Measurements from ENCODE around the gene SLC31A2. TPM values are rescaled to one million over a fixed set of nuclear protein-coding genes. Genes with fewer than 3 reads are reported as not detected.
"Not testable (repeated sequence)": the region's sequence is repeated elsewhere in the genome, so short reads cannot be mapped to it uniquely, and the experiment has no call there.

The SLC31A2 gene
- total RNA-seq, 1 donor from 2014 or later = 1.1 TPM

DNA sequence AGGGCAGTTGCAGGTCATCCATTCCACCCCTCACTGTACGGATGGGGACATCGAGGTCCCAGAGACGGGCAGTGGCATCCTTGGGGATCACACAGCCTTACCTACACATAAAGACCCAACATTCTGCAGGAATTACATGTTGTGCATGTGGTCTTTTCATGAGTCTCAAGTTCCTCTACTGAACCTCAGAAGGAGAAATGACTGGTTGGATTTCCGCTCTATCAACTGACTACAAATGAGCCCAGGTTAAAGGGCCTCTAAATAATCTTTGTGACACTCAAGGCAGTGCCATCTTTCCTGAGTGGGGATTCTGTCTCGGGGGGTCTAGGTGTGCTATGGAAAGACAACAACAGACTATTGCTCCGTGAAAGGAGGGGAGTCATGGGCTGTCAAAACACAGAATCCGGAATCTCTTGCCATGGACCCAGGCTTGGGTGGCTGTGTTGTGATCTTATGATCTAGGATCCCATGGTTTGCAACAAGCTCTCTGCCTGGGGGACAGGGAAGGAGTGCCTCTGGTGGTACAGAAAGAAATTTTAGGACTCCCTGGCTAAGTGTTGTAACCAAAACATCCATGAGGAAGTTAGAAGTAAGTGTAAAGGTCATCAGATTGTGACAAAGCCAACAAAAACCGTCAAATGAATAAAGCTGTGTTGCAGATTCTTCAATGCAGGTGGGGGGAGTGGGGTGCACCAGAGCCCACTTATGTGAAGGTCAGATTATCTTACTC is 1.9 kb upstream of the SLC31A2 start:
- intact Hi-C loops (cut with micrococcal nuclease) = no loop called here
- ChIA-PET POLR2A (no interaction called here), CTCF (no interaction called here)
- Mint-ChIP-seq H3K4me3 (no peak overlapping the region), H3K4me1 (peaks cover 8% of the 10 kb centered on the region), H3K36me3 (ENCODE audit: low read depth) (no peaks in the 10 kb centered on the region), H3K27me3 (peaks cover 19% of the 10 kb centered on the region), H3K27ac (no peak overlapping the region), H3K9me3 (no peaks in the 10 kb centered on the region)
- DNase-seq (no peak), ATAC-seq (ENCODE audit: low read depth) (no peak)
- no peak for TF ChIP-seq CTCF (IDR thresholded peaks at IDR 0.05)

DNA sequence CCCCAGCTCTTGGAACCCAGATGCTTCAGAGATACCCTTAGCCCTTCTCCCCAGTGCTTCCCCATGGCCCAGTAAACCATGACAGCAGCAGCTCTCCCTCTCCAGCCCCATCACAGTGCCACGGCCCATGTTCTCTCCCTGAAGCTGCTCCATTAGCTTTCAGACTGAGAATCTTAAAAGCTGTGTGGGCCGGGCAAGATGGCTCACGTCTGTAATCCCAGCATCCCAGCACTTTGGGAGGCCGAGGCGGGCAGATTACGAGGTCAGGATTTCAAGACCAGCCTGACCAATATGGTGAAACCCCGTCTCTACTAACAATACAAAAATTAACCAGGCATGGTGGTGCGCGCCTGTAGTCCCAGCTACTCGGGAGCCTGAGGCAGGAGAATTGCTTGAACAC is 1.2 kb upstream of the SLC31A2 start:
- DNase-seq; H3K9me3 Mint-ChIP-seq; CTCF ChIA-PET; H3K4me1 Mint-ChIP-seq; intact Hi-C loops (cut with micrococcal nuclease); ATAC-seq (ENCODE audit: low read depth); H3K27ac Mint-ChIP-seq; H3K36me3 Mint-ChIP-seq (ENCODE audit: low read depth); H3K4me3 Mint-ChIP-seq: not testable (repeated sequence)
- H3K27me3 Mint-ChIP-seq = peaks cover 15% of the 10 kb centered on the region
- POLR2A ChIA-PET = interaction anchor here (1.3 kb wide), 1 partner anchor 72 kb away, joined by 3 read pairs; the partner anchor contains the start of genes FKBP15 and SLC31A1

- Mint-ChIP-seq H3K9me3 (no peaks in the 10 kb centered on the region), H3K4me1 (peaks cover 17% of the 10 kb centered on the region), H3K27me3 (no peaks in the 10 kb centered on the region), H3K4me3 (peak overlapping the region; percentile 84), H3K36me3 (ENCODE audit: low read depth) (no peaks in the 10 kb centered on the region), H3K27ac (no peak overlapping the region)
- ChIA-PET CTCF (interaction anchor here (1.0 kb wide), 1 partner anchor 7 kb away, joined by 3 read pairs; no protein-coding TSS in a partner anchor), POLR2A (no interaction called here)
- no peak for TF ChIP-seq CTCF (IDR thresholded peaks at IDR 0.05)
- intact Hi-C loops (cut with micrococcal nuclease) = loop anchor here (1.0 to 10.0 kb wide), 5 partner anchors 190 to 1667 kb away; partner anchors contain the start of genes ALAD, ECPAS, HSDL2 and WDR31
- ATAC-seq (ENCODE audit: low read depth) = no peak
- no peak for DNase-seq
Measured at GRCh38 chr9:113151696-113152630, 1.2 kb downstream of the SLC31A2 start.

GRCh38 chr9:113152699-113153098 is 1.9 kb downstream of the SLC31A2 start:
- Mint-ChIP-seq H3K4me1 (peaks cover 17% of the 10 kb centered on the region), H3K27me3 (no peaks in the 10 kb centered on the region), H3K9me3 (no peaks in the 10 kb centered on the region), H3K27ac (no peak overlapping the region), H3K4me3 (peak overlapping the region; percentile 84), H3K36me3 (ENCODE audit: low read depth) (no peaks in the 10 kb centered on the region)
- ATAC-seq (ENCODE audit: low read depth) (no peak), DNase-seq (no peak)
- CTCF ChIA-PET = no interaction called here
- no peak for TF ChIP-seq CTCF (IDR thresholded peaks at IDR 0.05)
- intact Hi-C loops (cut with micrococcal nuclease) = loop anchor here (5.0 to 10.0 kb wide), 4 partner anchors 190 to 1668 kb away; partner anchors contain the start of genes ALAD, ECPAS, HSDL2 and WDR31
- POLR2A ChIA-PET = no interaction called here

DNA sequence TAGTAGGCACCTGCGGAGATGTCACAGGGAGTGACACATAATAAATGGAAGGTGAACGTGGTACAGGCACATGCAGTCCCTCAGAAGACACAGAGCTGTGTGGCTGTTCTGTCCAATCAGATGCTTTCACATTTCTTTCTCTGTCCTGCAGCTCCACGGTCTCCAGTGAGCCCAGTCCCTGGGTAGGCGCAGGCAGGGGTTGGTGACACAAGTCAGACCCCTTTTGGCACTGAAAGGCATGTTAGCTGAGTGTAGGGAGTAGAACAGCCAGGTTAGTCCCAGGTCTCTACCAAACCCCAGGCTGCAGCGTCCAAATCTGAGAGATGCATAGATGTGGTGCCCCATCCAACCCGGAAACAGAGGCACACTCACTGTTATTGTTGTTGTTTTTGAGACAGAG is 2.8 kb downstream of the SLC31A2 start:
- Mint-ChIP-seq H3K27ac (no peak overlapping the region), H3K27me3 (no peaks in the 10 kb centered on the region), H3K4me3 (no peak overlapping the region), H3K9me3 (no peaks in the 10 kb centered on the region), H3K36me3 (ENCODE audit: low read depth) (peaks cover 3% of the 10 kb centered on the region), H3K4me1 (peaks cover 17% of the 10 kb centered on the region)
- CTCF ChIA-PET = no interaction called here
- POLR2A ChIA-PET = no interaction called here
- no peak for ATAC-seq (ENCODE audit: low read depth)
- intact Hi-C loops (cut with micrococcal nuclease) = loop anchor here (5.0 to 10.0 kb wide), 4 partner anchors 189 to 1669 kb away; partner anchors contain the start of genes ALAD, ECPAS, HSDL2 and WDR31
- no peak for TF ChIP-seq CTCF (IDR thresholded peaks at IDR 0.05)
- no peak for DNase-seq

Data from activated B cell treated with CpG ODN at 0.5 μM for 24 hours (primary cell).